Measurements from ENCODE around the gene KLHL29.

- TF ChIP-seq EZH2 (IDR thresholded peaks at IDR 0.05; ENCODE audit: low read depth, unreplicated experiment) (no peak), CTCF (conservative IDR thresholded peaks at IDR 0.05; ENCODE audit: low read depth in 2 of 2) (no peak), REST (IDR thresholded peaks at IDR 0.05; ENCODE audit: unreplicated experiment) (no peak), CREB1 (CRISPR knock-in tag; IDR thresholded peaks at IDR 0.05; ENCODE audit: low read depth) (no peak), POLR2AphosphoS5 (IDR thresholded peaks at IDR 0.05; ENCODE audit: low read depth) (no peak), EZH2phosphoT487 (IDR thresholded peaks at IDR 0.05; ENCODE audit: unreplicated experiment) (no peak), NANOG (IDR thresholded peaks at IDR 0.05; ENCODE audit: borderline replicate concordance) (no peak), ZNF331 (CRISPR knock-in tag; IDR thresholded peaks at IDR 0.05; ENCODE audit: low read depth) (no peak), JUNB (IDR thresholded peaks at IDR 0.05; ENCODE audit: unreplicated experiment) (no peak)
These were observed 281.4 kb downstream of the KLHL29 start for GRCh38 chr2:23666241-23666979.
